ENCODE measurements around the gene EAPP. TPM values are rescaled to one million over a fixed set of nuclear protein-coding genes. Genes with fewer than 3 reads are reported as not detected.

EAPP gene
- total and polyA plus RNA-seq, 10 of the 15 experiments (the other 5 are each of a cell fraction or from before 2014, with no cell fraction given), result 23.5 to 94.6 (median 44.7) TPM

DNA sequence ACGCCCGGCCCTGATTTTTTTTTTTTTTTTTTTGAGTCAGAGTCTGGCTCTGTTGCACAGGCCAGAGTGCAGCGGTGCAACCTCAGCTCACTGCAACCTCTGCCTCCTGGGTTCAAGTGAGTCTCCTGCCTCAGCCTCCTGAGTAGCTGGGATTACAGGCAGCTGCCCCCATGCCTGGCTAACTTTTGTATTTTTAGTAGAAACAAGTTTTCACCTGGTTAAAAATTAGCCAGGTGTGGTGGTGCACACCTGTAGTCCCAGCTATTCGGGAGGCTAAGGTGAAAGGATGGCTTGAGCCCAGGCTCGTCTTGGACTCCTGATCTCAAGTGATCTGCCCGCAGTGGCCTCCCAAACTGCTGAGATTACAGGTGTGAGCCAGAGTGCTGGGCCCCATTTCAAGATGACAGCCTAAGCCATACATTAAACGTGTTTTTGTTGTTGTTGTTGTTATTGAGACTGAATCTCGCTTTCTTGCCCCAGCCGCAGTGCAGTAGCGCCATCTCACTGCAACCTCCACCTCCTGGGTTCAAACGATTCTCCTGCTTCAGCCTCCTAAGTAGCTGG is 42.7 kb upstream of the EAPP start:
- Histone ChIP-seq H3K79me2 (ENCODE audit: control insufficient read depth, insufficient read depth, low read length) (no peaks in the 10 kb centered on the region), H4K20me1 (ENCODE audit: control insufficient read depth, insufficient read depth) (no peaks in the 10 kb centered on the region), H3K9me3 (replicated peaks; ENCODE audit: control insufficient read depth, insufficient read depth, low read length) (no peaks in the 10 kb centered on the region), H3K27me3 (replicated peaks in 1 of 2; ENCODE audit: control insufficient read depth in 2 of 2, insufficient read depth in 2 of 2, low read length in 1 of 2) (no peaks in the 10 kb centered on the region), H3K4me2 (ENCODE audit: control insufficient read depth, insufficient read depth) (no peak overlapping the region), H3K4me1 (ENCODE audit: control insufficient read depth, insufficient read depth, low read length) (no peaks in the 10 kb centered on the region), H3K27ac (ENCODE audit: control insufficient read depth, insufficient read depth) (no peak overlapping the region), H3K36me3 (ENCODE audit: control insufficient read depth in 2 of 2, insufficient read depth in 2 of 2, low read length in 1 of 2) (peaks cover 4 to 15% of the 10 kb centered on the region in 2 experiments), H3K9ac (ENCODE audit: control insufficient read depth, insufficient read depth, low read length) (no peak overlapping the region), H3K4me3 (no peak overlapping the region), H2AFZ (ENCODE audit: control insufficient read depth, low read depth, low read length) (no peak overlapping the region)
- in situ Hi-C loops (cut with MboI) (no loop called here), intact Hi-C loops (cut with micrococcal nuclease; ENCODE audit: unreplicated experiment) (no loop called here)
- DNase-seq (ENCODE audit: low read depth, low spot score) (no peak), ATAC-seq (no peak), FAIRE-seq (no peak)
- ChIA-PET POLR2A (interaction anchor here (0.6 kb wide), 1 partner anchor 55 kb away, joined by 3 read pairs; no protein-coding TSS in a partner anchor), SMC1A (ENCODE audit: uncharacterized antibody, unreplicated experiment) (no interaction called here), CTCF (no interaction called here), RAD21 (ENCODE audit: unreplicated experiment) (no interaction called here)
- WGBS (ENCODE audit: insufficient coverage, insufficient replicate concordance, low lambda C conversion rate, missing lambda C conversion rate), result 98% methylated on average over 10 of the region's 11 CpGs
- BruUV-seq (replicated peaks), result no TSS peak
- TF ChIP-seq SIX5 (IDR thresholded peaks at IDR 0.05; ENCODE audit: low read depth, low read length, severe bottlenecking), result no peak
- no peak for TF ChIP-seq NR2C2 (IDR thresholded peaks at IDR 0.05; ENCODE audit: borderline replicate concordance, control insufficient read depth, insufficient read length, low read depth)
- no peak for TF ChIP-seq CREM (IDR thresholded peaks at IDR 0.05; ENCODE audit: low read depth)

DNA sequence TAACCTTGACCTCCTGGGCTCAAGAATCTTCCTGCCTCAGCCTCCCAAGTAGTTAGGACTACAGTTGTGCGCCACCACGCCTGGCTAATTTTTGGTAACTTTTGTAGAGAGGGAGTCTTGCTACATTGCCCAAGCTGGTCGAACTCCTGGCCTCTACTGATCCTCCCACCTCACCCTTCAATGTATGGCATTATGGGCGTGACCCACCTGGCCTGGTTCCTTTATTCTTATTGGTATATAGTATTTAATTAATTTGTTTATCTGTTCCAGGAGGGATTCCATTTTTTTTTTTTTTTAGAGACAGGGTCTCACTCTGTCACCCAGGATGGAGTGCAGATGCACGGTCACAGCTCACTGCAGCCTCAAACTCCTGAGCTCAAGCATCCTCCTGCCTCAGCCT is 40.9 kb upstream of the EAPP start:
- ChIA-PET RAD21 (ENCODE audit: unreplicated experiment) (no interaction called here), SMC1A (ENCODE audit: uncharacterized antibody, unreplicated experiment) (no interaction called here), CTCF (no interaction called here), POLR2A (no interaction called here)
- Histone ChIP-seq H3K79me2 (ENCODE audit: control insufficient read depth, insufficient read depth, low read length) (no peaks in the 10 kb centered on the region), H4K20me1 (ENCODE audit: control insufficient read depth, insufficient read depth) (no peaks in the 10 kb centered on the region), H3K27me3 (replicated peaks in 1 of 2; ENCODE audit: control insufficient read depth in 2 of 2, insufficient read depth in 2 of 2, low read length in 1 of 2) (no peaks in the 10 kb centered on the region), H3K36me3 (ENCODE audit: control insufficient read depth in 2 of 2, insufficient read depth in 2 of 2, low read length in 1 of 2) (peaks cover 4 to 15% of the 10 kb centered on the region in 2 experiments), H3K4me1 (ENCODE audit: control insufficient read depth, insufficient read depth, low read length) (no peaks in the 10 kb centered on the region), H3K9me3 (replicated peaks; ENCODE audit: control insufficient read depth, insufficient read depth, low read length) (no peaks in the 10 kb centered on the region), H3K4me3 (no peak overlapping the region), H3K9ac (ENCODE audit: control insufficient read depth, insufficient read depth, low read length) (no peak overlapping the region), H3K27ac (ENCODE audit: control insufficient read depth, insufficient read depth) (no peak overlapping the region), H3K4me2 (ENCODE audit: control insufficient read depth, insufficient read depth) (no peak overlapping the region), H2AFZ (ENCODE audit: control insufficient read depth, low read depth, low read length) (no peak overlapping the region)
- no peak for ATAC-seq
- in situ Hi-C loops (cut with MboI) (no loop called here), intact Hi-C loops (cut with micrococcal nuclease; ENCODE audit: unreplicated experiment) (no loop called here)
- no peak for FAIRE-seq
- WGBS (ENCODE audit: insufficient coverage, insufficient replicate concordance, low lambda C conversion rate, missing lambda C conversion rate), result 98% methylated on average over 5 of the region's 5 CpGs
- DNase-seq (ENCODE audit: low read depth, low spot score), result no peak
- BruUV-seq (replicated peaks), result no TSS peak
- no peak for TF ChIP-seq ZBTB11 (CRISPR knock-in tag; IDR thresholded peaks at IDR 0.05)
- no peak for TF ChIP-seq ESRRA (IDR thresholded peaks at IDR 0.05; ENCODE audit: low read length)
- no peak for TF ChIP-seq PBX3 (IDR thresholded peaks at IDR 0.05; ENCODE audit: insufficient replicate concordance, low read depth, low read length)
- no peak for TF ChIP-seq SMC3 (IDR thresholded peaks at IDR 0.05; ENCODE audit: borderline replicate concordance, low read length)
- no peak for TF ChIP-seq ZNF24 (IDR thresholded peaks at IDR 0.05)
- no peak for TF ChIP-seq YBX1 (IDR thresholded peaks at IDR 0.05)
- no peak for TF ChIP-seq RAD51 (IDR thresholded peaks at IDR 0.05)
- TF ChIP-seq RAD21 (IDR thresholded peaks at IDR 0.05; ENCODE audit: insufficient read depth, low read depth, low read length), result no peak
- no peak for TF ChIP-seq ZNF622 (IDR thresholded peaks at IDR 0.05)
- no peak for TF ChIP-seq CBX5 (IDR thresholded peaks at IDR 0.05; ENCODE audit: low read depth)
- TF ChIP-seq SP1 (IDR thresholded peaks at IDR 0.05; ENCODE audit: low read depth, low read length), result no peak
- TF ChIP-seq SIX5 (IDR thresholded peaks at IDR 0.05; ENCODE audit: low read depth, low read length, severe bottlenecking), result no peak
- TF ChIP-seq MTA3 (IDR thresholded peaks at IDR 0.05; ENCODE audit: borderline replicate concordance, low read length), result no peak
